HG03439 (cell line): ENCODE measurements around the gene PBXIP1.

Experiments used
- ATAC-seq: cut with Tn5 transposase; IDR thresholded peaks from one replicate; pipeline ENCODE4 v1.9.1; 2021; ENCODE audit warnings: mild to moderate bottlenecking, moderate library complexity; ENCODE audit not compliant: unreplicated experiment

PBXIP1 gene

GRCh38 chr1:154959426-154959780 is 3.5 kb upstream of the PBXIP1 start:
- no peak for ATAC-seq

GRCh38 chr1:154958681-154959425 is 3.0 kb upstream of the PBXIP1 start:
- ATAC-seq = no peak

DNA sequence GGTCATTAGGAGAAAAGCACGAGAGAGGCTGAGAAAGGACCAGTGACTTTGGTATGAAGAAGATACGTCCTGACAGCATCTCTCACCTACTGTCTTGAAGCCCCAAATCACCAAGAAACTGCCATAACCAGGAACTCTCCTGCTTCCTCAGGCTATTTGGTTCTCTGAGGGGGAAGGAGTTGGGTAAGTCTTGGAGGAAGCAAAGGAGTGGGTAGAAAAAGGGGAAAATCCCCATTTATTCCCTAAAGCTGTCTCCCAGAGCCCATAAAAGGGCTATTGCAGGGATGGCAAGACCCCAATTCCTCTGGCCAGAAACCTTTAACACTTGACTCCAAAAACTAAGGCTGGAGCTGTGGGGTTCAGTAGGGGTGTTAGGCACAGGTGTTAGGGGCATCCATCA is 2.1 kb upstream of the PBXIP1 start:
- ATAC-seq = no peak

DNA sequence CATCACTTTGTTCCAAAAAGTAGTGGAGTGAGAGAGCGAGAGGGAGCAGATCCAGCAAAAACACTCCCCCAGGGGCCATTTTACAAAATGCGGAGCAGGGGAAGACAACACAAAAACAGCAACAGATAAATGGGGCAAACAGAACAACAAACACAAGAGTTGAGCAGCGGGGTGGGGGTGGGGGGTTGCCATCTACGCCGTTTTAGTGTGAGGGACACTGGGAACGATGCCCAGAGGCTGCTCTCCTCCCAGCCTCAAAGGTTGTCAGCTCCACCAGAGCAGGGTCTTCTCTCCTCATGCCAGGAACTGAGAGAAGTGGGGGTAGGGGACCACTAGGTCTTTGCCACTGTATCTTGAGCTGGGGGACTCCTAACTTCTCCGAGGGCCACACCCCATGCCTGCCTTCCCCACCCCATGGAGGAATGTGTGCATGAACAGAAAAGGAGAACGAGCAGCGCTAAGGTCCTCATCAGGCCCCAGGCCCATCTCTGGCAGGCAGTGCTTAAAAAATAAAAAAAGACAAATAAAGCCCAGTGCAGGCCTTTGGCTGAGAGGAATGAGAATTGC is 1.3 kb upstream of the PBXIP1 start:
- no peak for ATAC-seq

- ATAC-seq = no peak
These were observed 644 bp upstream of the PBXIP1 start for GRCh38 chr1:154956544-154956941.

GRCh38 chr1:154955039-154955717 is 721 bp downstream of the PBXIP1 start:
- ATAC-seq = no peak

GRCh38 chr1:154954541-154954940 is 1.4 kb downstream of the PBXIP1 start:
- no peak for ATAC-seq

- ATAC-seq = no peak
These were observed 2.3 kb downstream of the PBXIP1 start for GRCh38 chr1:154953611-154954038.

GRCh38 chr1:154952664-154953063 is 3.2 kb downstream of the PBXIP1 start:
- ATAC-seq = no peak

DNA sequence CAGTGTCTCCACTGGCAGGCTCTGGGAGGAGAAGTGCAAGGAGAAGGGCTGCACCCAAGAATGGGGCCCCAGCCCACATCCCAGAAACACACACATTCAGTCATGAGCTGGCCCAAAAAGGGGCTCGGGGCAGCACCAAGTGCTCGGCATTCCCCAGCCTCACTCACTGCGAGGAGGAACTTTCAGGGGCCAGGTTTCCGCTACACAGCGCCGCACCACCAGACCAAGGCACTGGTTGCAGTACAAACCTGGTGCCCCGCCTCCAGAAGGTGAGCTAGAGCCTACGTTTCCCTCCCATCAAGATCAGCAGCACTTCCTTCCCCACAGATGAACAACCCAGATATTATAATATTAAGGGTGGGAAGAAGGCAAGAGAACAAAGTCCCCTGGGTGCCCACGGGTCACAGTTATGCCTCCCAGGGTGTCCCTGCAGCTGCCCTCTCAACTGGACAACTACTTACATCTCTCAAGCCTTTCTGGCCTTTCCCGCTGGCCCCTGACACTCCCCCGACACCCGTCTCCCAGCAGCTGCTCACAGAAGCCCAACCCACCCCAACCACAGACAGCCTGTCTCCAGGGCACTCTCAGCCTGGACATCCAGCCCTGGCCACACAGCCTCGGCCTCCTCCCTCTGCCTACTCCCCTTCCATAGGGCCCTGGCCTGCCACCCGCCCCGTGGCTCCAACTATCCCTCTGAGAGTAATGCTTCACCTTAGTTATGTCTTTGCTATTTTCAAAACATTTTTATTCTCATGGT is 3.8 kb downstream of the PBXIP1 start:
- ATAC-seq = no peak

DNA sequence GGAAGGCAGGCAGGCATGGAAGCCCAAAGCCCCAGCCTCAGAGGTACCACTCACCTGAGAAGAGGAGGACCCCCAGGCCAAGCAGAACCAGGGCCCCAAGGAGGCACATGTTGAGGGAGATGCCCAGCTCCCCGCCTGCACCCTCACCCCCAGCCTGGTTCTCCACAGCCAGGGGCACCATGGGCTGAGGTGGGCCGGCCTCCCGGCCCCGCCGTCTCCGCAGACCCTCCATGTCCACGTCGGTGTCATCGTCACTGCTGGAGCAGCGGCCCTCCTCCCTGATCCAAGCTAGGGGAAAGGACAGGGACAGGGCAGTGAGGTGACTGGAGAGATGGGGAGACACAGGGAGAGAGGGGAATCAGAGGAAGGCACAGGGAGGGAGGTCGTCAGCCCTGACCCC is 7.8 kb downstream of the PBXIP1 start:
- ATAC-seq = no peak

DNA sequence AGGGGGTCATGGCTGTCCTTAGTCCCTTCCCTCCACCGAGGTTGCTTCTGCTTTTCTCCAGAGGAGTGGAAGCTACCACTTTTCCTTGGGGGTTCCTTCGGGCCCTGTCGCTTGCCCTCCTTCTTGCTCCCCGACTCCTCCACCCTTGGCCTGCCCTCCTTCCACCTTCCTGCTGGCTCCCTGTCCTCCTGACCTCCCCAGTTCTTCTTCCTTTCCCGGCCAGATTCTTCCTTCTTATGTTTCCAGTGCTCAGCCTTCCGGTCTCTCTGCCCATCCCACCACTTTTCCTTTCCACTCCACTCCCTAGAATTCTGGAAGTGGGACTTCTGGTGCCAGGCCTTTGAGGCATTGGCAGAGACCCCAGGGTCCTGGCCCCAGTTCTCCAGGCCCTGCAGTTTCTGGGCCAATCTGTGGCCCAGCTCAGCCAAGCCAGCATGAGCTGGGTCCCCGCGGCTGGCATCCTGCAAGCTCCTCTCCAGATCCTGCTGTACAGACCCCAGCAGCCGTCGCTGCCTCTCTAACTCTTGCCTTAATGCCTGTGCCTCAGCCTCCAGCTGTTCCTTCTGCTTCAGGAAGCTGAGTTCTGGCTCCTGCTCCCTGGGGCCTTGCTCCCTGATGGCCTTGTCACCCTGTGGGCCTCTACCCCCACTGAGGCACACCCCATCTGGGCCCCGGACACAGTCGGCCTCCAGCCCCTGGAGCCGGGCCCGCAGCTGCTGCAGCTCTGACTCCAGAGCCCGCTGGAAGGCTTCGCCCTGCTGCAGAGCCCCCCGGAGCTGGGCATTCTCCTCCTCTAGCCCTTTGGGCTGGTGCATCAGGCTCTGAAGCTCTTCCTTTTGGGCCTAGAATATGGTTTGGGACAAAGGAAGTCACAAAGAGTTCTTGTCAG is 9.7 kb downstream of the PBXIP1 start:
- ATAC-seq = no peak

- ATAC-seq = no peak
These were observed 10.5 kb downstream of the PBXIP1 start for GRCh38 chr1:154945160-154945961.

DNA sequence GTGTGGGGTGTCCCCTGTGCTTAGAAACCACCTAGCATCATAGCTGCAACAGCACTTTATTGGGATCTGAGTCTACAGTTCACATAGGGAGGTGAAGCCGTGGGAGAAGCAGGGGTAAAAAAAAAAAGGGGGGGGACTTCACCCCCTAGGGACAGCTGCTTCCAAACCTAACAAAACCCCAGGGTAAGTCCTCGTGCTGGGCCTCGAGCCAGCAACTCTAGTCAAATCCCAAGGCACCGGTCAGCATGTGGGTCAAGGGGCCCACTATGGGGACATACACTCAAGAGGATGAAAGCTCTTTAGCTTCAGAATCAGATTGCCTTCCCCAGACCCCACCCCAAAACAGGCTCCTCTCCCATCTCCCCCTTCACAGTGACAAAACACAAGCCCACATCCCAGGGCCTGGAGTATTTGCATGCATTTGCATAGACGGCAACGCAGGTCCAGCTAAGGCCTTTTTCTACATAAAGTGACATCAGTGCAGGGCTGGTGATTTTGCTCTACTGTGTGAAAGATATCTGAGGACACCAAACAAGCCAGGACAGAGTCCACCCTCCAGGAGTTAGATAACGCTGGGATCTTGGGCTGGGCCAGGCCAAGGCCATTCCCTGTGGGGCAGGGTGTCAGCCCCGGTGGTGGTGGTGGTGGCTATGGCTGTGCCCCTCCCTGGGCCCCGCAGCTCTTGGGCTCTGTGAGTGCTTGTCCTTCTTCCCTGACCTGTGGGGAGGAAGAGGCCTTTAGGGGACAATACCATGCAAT is 11.3 kb downstream of the PBXIP1 start:
- no peak for ATAC-seq

GRCh38 chr1:154943649-154944400 is 12.1 kb downstream of the PBXIP1 start:
- ATAC-seq = no peak

- no peak for ATAC-seq
These were observed 14.4 kb downstream of the PBXIP1 start for GRCh38 chr1:154941333-154942013.

GRCh38 chr1:154940651-154941194 is 15.2 kb downstream of the PBXIP1 start:
- no peak for ATAC-seq

DNA sequence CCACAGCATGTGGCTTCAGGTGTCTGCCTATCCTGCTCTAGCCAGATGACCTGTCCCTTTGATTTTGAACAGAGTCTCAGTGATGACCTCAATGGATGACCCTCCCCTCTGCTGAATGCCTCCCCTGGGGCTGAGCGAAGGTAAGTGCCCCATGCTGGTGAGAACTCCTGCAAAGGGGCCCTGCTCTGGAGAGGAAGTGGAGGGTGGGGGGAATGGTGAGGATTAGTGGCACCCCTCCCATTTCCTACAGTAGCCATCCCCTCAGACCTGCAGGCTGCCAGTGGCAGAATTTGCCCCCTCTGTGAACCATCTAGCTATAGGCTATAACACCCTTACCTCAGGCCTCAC is 15.7 kb downstream of the PBXIP1 start:
- ATAC-seq = no peak
